Skeletal muscle tissue (tissue), 4 donors: ENCODE measurements around the gene CALY. TPM values are rescaled to one million over a fixed set of nuclear protein-coding genes. Genes with fewer than 3 reads are reported as not detected.

Experiments
- H3K27ac ChIP-seq: one replicate; pipeline ENCODE4 v1.7.0; 2013; ENCODE audit warnings: mild to moderate bottlenecking, low read depth, low read length, inconsistent platforms
- H3K27me3 ChIP-seq, 3 donors: one replicate each; pipeline ENCODE4 v1.7.0; 2013; ENCODE audit warnings: low read length in 3 of 3; ENCODE audit not compliant: control insufficient read depth in 3 of 3, insufficient read depth in 3 of 3
- H3K36me3 ChIP-seq, 3 donors: one replicate each; pipeline ENCODE4 v1.7.0; 2013; ENCODE audit warnings: low read length in 3 of 3; ENCODE audit not compliant: control insufficient read depth in 3 of 3, insufficient read depth in 3 of 3
- H3K4me1 ChIP-seq, 3 donors: one replicate each; pipeline ENCODE4 v1.7.0; 2013; ENCODE audit warnings: low read length in 3 of 3, mild to moderate bottlenecking in 3 of 3; ENCODE audit not compliant: control insufficient read depth in 3 of 3, insufficient read depth in 3 of 3
- H3K4me3 ChIP-seq, 3 donors: one replicate each; pipeline ENCODE4 v1.7.0; 2013; ENCODE audit warnings: low read length in 3 of 3
- H3K9ac ChIP-seq, 3 donors: one replicate each; pipeline ENCODE4 v1.7.0; 2013; ENCODE audit warnings: low read length in 3 of 3, mild to moderate bottlenecking in 3 of 3, moderate library complexity in 2 of 3, low read depth in 1 of 3
- H3K9me3 ChIP-seq, 3 donors: one replicate each; pipeline ENCODE4 v1.7.0; 2013; ENCODE audit warnings: low read length in 3 of 3; ENCODE audit not compliant: control insufficient read depth in 3 of 3
- total RNA-seq: library from RNA; depleted of rRNA; stranded (reverse); fragments of >200 nt; gene quantifications from one replicate; pipeline ENCODE4 v1.2.3, GENCODE V29; 2014
- donor health status: Osteomylitis.

The CALY gene
- total RNA-seq, 1 donor from 2014 or later = not detected

GRCh38 chr10:133359554-133359971 lies 22.9 kb upstream of the CALY start:
- peaks cover 3 to 10% (median 5%) of the 10 kb centered on the region in 3 donors for H3K4me1 ChIP-seq
- no peaks in the 10 kb centered on the region for H3K9me3 ChIP-seq
- H3K36me3 ChIP-seq = peaks cover 17 to 20% (median 19%) of the 10 kb centered on the region in 3 donors
- no peak overlapping the region for H3K9ac ChIP-seq
- no peak overlapping the region for H3K27ac ChIP-seq
- H3K4me3 ChIP-seq = no peak overlapping the region
- H3K27me3 ChIP-seq = peaks cover 10 to 24% (median 10%) of the 10 kb centered on the region in 3 donors

- Histone ChIP-seq H3K9ac (no peak overlapping the region), H3K9me3 (no peaks in the 10 kb centered on the region), H3K4me3 (no peak overlapping the region), H3K36me3 (peaks cover 14 to 16% (median 15%) of the 10 kb centered on the region in 3 donors), H3K4me1 (peaks cover 3 to 10% (median 5%) of the 10 kb centered on the region in 3 donors), H3K27ac (no peak overlapping the region), H3K27me3 (peaks cover 10 to 28% (median 13%) of the 10 kb centered on the region in 3 donors)
Observed at GRCh38 chr10:133358925-133359310, 22.2 kb upstream of the CALY start.

GRCh38 chr10:133358162-133358924 lies 21.6 kb upstream of the CALY start:
- Histone ChIP-seq H3K4me3 (no peak overlapping the region), H3K36me3 (peaks cover 12 to 15% (median 14%) of the 10 kb centered on the region in 3 donors), H3K4me1 (peaks cover 3 to 10% (median 5%) of the 10 kb centered on the region in 3 donors), H3K27me3 (peaks cover 13 to 28% (median 15%) of the 10 kb centered on the region in 3 donors), H3K9me3 (no peaks in the 10 kb centered on the region), H3K9ac (no peak overlapping the region), H3K27ac (no peak overlapping the region)

- no peak within 1 kb of the TSS for H3K27ac ChIP-seq
- peak within 1 kb of the TSS in 2 of 3 donors; percentile 50 to 60 for H3K9ac ChIP-seq
- H3K36me3 ChIP-seq = peaks cover 7 to 10% (median 9%) of the 10 kb centered on the region in 3 donors
- H3K9me3 ChIP-seq = no peaks in the 10 kb centered on the region
- peaks cover 3 to 10% (median 5%) of the 10 kb centered on the region in 3 donors for H3K4me1 ChIP-seq
- peak within 1 kb of the TSS; percentile 14 to 61 (median 48) for H3K4me3 ChIP-seq
- H3K27me3 ChIP-seq = peaks cover 13 to 28% (median 15%) of the 10 kb centered on the region in 3 donors
Observed at GRCh38 chr10:133357285-133358161, 20.8 kb upstream of the CALY start, which contains the start of gene FUOM. TSS of gene FUOM (minus strand) at chr10:133358019. CDS start at chr10:133358007, 12 bp downstream.

GRCh38 chr10:133356549-133357284 lies 20.0 kb upstream of the CALY start:
- Histone ChIP-seq H3K9ac (peak overlapping the region in 2 of 3 donors; percentile 23 to 57), H3K27ac (no peak overlapping the region)

GRCh38 chr10:133355991-133356390 lies 19.3 kb upstream of the CALY start:
- Histone ChIP-seq H3K9me3 (no peaks in the 10 kb centered on the region), H3K36me3 (no peaks in the 10 kb centered on the region), H3K27ac (no peak overlapping the region), H3K9ac (no peak overlapping the region), H3K4me3 (no peak overlapping the region), H3K27me3 (peaks cover 15 to 39% (median 21%) of the 10 kb centered on the region in 3 donors), H3K4me1 (peaks cover 3 to 10% (median 5%) of the 10 kb centered on the region in 3 donors)

More at GRCh38 chr10:133356549-133357284, 20.0 kb upstream of the CALY start:
- Histone ChIP-seq H3K4me3 (peak overlapping the region; percentile 14 to 61 (median 48)), H3K36me3 (peaks cover under 1 to 2% (median 1%) of the 10 kb centered on the region in 3 donors), H3K27me3 (peaks cover 15 to 33% (median 16%) of the 10 kb centered on the region in 3 donors), H3K9me3 (no peaks in the 10 kb centered on the region), H3K4me1 (peaks cover 3 to 10% (median 5%) of the 10 kb centered on the region in 3 donors)

GRCh38 chr10:133355266-133355665 lies 18.6 kb upstream of the CALY start:
- H3K4me1 ChIP-seq = peaks cover 3 to 10% (median 5%) of the 10 kb centered on the region in 3 donors
- no peak overlapping the region for H3K27ac ChIP-seq
- no peak overlapping the region for H3K9ac ChIP-seq
- no peaks in the 10 kb centered on the region for H3K36me3 ChIP-seq
- H3K9me3 ChIP-seq = no peaks in the 10 kb centered on the region
- H3K27me3 ChIP-seq = peaks cover 15 to 46% (median 24%) of the 10 kb centered on the region in 3 donors
- H3K4me3 ChIP-seq = no peak overlapping the region

GRCh38 chr10:133354672-133355240 lies 18.1 kb upstream of the CALY start:
- no peak overlapping the region for H3K27ac ChIP-seq
- peaks cover 16 to 51% (median 29%) of the 10 kb centered on the region in 3 donors for H3K27me3 ChIP-seq
- H3K4me1 ChIP-seq = peaks cover 3 to 10% (median 5%) of the 10 kb centered on the region in 3 donors
- H3K36me3 ChIP-seq = no peaks in the 10 kb centered on the region
- H3K4me3 ChIP-seq = no peak overlapping the region
- no peaks in the 10 kb centered on the region for H3K9me3 ChIP-seq
- no peak overlapping the region for H3K9ac ChIP-seq
